Nucleus accumbens (tissue), 56 donors: Measurements from ENCODE around the gene TPCN1.

Experiments used
- DNase-seq, 56 donors: peaks; one replicate each; lab custom pipeline; 2025; lab: John Stamatoyannopoulos, UW

Gene TPCN1

DNA sequence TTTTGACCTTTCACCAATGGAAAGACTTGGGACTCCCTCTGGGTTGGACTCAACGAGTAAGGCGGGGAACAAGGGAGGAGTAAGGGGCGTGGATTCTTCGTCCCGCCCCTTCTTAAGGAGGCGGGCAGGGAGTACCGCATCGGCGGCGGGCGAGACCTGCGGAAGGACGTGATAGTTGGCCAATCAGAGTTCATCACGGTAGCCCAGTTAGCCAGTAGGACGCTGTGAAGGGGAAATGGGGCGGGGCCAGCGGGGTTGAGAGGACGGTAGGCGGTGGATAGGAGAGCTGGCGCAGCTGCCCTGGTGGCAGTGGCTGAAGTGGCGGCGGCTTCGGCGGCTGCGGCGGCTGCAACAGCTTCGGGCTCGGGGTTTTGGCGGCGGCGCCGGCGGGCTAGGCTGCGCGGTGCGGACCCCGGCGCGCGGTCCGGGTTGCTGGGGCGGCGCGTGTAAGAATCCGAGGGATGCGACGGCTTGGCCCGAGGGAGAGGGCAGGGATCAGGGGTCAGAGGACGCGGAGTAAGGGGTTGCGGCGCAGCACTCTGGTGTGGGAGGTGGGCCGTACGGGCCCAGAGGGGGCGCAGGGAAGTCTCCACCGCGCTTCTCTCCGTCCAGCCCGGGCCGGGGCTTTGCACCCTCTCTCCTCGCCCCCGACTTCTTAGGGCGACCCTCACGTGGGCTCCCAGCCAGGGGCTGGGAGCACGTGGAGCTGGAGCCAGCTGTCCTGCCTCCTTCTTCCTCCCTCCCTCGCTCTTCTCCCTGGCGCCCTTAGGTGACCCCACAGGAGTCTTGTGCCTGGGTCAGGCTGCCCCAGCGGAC, at the start of gene TPCN1:
Gene TPCN1, plus strand, starts transcription at position 284 of the 816 bp plus-strand sequence. CDS start 5,389 bp downstream, outside the sequence.
- DNase-seq: peak; percentile 86 to 100 (median 99)

DNA sequence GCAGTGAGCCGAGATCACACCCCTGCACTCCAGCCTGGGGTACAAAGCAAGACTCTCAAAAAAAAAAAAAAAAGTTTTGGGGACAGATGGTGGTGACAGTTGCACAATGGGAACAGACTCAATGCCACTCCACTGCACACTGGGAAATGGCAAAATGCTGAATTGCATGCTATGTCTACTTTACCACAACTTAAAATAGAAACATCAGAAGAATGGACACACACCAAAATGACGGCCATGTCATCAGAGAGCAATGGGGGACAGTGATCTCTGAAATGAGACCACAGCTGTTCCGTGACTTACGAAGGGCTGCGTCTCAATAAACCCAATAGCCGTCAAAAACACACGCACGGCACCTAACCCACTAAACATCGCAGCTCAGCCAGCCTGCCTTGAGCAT, 49.7 kb upstream of the TPCN1 start:
- no peak for DNase-seq

DNA sequence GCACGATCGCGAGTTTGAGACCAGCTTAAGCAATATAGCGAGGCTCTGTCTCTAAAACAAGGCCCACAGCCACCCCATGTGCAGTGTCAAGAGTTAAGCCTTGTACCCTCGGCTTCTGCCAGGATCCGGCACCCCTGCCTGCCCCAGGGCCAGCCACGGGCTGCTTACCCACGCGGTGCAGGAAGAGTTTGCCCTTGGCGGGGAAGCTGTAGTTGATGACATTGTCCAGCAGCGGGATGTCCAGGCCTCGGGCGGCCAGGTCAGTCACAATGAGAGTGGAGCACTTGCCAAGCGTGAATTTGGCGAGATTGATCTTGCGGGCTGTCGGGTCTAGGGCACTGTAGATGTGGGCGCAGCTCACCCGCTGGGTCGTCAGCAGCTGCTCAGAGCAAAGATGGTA, 49.1 kb upstream of the TPCN1 start:
- no peak for DNase-seq

DNA sequence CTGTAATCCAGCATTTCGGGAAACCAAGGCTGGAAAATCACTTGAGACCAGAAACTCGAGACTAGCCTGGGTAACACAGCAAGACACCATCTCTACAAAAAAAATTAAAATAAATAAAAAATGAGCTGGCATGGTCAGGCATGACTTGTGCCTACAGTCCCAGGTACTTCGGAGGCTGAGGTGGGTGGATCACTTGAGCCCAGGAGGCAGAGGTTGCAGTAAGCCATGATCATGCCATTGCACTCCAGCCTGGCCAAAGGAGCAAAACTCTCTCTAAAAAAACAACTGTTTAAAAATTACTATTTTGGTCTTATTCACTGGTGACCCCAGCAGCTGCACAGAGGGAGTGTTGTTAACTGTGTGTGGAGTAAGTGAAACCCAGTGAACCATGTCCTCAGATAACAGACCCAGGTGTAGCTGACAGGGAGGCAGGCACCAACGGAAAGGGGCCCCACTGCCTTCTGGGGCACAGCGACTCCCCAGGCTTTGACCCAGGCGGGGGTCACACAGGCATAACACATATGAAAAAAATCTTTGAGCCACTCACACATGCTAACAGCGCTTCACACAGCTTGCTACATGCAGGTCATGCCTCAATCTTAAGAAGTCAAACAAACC, 48.1 kb upstream of the TPCN1 start:
- no peak for DNase-seq

DNA sequence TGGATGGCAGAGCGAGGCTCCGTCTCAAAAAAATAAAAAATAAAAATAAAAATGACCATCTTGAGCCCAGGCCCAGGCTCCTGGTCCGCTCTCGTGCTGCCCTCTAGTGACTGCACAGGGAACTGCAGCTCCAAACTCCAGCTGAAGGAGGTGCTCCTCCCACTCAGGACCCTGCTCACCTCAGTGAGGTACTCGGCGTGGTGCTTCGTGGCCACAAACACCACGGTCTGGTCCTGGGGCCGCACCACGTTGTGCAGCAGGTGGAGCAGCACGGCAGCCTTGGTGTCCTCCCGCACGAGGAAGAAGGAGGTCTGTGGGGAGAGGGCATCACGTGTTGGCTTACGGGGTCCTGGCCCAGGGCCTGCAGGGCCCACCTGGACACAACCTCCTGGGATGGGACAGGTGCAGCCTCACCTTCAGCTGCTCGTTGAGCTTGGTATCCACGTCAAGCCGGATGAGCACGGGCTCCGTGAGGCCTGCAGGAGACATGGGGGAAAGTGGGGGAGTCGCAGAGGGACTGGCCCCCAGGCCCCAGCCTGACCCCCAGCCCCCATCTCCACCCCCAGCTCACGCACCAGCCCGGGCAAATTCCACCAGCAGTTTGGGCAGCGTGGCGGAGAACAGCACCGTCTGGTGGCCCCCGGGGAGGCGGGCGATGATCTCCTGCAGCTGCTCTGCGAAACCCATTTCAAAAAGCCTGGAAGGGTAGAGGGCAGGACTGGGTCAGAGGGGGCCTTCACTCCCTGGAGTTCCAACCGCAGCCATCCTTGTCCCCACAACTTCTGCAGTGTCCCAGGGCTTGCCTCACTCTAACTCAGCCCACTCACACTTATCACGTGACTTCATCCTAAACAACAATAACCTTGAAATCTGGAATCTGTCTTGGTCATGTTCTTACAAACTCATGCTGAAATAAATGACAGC, 46.5 kb upstream of the TPCN1 start:
- DNase-seq: peak in 50 of 56 donors; percentile 9 to 85 (median 50)

DNA sequence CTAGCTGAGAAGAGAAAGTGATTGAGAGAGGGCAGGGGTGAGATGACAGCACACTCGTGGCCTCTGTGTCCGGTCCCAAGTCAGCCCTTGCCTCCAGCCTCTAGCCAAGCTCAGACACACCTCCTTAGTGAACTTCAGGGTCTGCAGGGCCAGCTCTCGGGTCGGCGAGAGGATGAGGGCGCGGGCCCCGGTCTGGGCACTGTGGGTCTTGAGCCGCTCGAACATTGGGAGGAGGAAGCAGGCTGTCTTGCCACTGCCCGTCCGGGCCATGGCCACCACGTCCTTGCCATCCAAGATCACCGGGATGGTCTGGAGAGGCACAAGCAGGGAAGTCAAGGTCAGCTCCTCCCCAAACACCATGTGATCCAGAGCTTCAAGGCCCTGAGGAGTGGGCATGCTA, 42.2 kb upstream of the TPCN1 start:
- no peak for DNase-seq

DNA sequence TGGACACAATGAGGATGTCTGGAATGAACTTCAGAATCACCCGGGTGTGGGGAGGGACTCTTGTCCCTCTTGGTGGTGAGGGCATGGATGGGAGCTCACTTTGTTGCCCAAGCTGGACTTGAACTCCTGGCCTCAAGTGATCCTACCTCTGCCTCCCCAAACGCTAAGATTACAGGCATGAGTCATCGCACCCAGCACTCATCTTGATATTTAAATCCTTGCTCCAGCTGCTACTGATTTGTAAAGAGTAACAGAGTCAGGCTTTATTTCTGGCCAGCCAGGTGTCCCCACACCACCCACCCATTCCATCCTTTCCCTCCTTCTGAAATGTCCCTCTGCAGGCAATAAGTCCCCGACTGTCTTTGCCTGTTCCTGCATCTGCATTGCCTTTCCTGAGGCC, 40.9 kb upstream of the TPCN1 start:
- DNase-seq: no peak

DNA sequence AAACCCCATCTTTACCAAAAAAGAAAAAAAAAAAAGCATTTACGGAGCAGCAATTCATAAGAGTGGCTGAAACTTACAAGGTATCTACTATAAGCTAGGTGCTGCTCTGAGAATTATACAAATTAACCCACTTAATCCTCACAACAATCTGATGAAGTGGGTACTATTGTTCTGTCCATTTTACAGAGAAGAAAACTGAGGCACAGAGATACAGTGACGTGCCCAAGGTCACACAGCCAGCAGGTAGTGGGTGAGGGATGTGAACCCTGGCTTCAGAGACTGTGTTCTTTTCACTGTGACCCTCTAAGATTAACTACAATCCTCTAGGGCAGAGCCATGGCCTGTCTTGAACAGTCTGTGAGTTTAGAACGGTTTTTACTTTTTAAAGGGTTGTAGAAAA, 39.3 kb upstream of the TPCN1 start:
- no peak for DNase-seq

DNA sequence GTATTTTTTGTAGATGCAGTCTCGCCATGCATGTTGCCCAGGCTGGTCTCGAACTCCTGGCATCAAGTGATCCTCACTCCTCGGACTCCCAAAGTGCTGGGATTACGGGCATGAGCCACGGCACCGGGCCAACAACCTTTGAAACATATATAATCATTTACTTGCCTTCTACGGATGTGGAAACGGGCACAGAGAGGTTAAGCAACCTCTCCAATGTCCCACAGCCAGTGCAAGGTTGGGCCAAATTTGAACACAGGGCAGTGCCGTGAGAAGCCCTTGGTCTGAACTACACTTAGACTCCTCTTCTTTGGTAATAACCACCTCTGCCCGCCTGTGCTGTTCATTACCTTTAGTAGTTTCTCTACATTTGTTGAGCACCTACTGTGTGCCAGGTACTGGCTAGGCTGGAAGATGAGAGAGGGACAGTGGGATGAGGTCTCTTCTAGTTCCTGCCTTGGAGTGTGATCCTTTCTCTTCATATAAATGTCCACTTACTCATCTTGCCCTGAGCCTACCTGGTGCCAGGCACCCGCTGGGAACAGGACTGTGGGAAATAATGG, 38.2 kb upstream of the TPCN1 start:
- no peak for DNase-seq

DNA sequence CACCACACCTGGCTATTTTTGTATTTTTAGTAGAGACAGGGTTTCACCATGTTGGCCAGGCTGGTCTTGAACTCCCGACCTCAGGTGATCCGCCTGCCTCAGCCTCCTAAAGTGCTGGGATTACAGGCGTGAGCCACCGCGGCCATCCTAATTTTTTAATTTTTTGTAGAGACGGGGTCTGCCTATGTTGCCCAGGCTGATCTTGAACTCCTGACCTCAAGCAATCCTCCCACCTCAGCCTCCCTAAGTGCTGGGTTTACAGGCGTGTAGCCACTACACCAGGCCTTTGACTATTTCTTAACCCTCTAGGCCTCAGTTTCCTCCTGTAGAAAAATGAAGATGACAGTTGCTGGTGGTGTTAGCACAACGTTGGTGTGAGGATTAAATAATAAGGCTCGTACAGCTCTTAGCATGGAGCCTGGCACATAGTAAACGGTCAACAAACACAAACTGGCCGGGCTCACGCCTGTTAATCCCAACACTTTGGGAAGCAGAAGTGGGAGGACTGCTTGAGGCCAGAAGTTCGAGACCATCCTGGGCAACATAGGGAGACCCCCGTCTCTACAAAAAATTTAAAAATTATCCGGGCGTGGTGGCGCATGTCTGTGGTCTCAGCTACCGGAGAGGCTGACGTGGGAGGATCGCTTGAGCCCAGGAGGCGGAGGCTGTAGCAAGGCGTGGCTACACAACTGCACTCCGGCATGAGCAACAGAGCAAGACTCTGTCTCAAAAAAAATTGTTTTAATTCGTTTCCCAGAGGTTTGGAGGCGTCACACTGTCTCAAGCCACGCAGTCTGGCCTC, 37.0 kb upstream of the TPCN1 start:
- peak in 1 of 56 donors; percentile 44 for DNase-seq

DNA sequence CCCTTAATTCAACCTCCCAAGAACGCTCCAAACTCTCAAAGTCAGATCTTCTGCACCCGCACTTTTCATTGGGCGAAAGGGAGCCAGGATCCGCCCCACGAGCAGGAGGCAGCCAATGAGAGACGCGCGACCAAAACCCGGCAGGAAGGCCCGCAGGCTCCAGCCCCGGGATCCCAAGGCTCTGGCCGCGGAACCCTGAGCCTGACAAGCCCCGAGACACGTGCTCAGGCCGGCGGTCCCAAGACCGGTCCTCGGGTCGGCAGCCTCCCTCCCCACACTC, 36.4 kb upstream of the TPCN1 start:
- DNase-seq: peak in 55 of 56 donors; percentile 19 to 93 (median 78)

DNA sequence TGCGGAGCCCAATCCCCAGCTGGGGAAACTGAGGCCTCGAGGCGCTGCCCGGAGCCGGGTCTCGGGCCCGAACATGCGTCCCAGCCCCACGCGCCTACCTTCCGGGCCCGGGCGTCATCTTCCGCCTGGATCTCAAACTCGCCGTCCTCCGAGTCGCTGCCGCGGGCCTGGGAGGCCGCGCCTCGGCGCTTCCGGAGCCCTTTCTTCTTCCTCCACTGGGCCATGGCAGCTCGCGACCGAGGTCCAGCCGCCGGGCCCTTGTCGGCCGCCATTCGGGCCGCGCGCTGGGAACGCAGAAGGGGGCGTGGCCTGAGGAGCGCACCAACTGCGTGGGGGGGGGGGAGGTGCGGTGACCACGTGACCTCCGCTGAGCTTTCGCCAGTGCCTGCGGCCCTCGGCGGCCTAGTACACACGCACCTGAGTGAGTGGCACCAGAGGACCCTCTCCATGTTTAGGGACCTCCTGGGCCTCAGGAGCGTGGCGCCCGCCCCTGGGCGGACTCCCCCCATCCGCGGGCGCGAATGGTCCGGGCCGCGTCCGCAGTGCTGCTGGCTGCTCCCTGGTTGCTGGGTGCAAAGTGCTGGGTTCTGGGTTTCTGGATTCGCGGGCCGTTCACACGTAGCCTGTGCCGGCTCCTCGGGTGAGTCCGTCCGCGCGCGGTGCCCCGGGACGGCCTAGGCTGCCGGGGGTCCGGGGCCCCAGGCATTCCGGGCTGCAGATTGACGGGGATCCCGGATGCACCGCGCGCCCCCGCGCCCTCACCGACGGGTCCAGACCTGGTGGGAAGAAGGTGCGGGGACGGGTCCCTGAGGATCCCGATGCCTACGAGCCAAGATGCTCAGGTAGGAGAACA, 35.9 kb upstream of the TPCN1 start, which contains the start of the genes DDX54 and RITA1:
Gene DDX54, minus strand, starts transcription at position 299 of the 853 bp plus-strand sequence. Its CDS starts 27 bp downstream, at position 272.
Gene RITA1, plus strand, starts transcription at position 542 of the 853 bp plus-strand sequence. CDS start 1,026 bp downstream, outside the sequence.
- DNase-seq: peak in 55 of 56 donors; percentile 35 to 93 (median 78)

DNA sequence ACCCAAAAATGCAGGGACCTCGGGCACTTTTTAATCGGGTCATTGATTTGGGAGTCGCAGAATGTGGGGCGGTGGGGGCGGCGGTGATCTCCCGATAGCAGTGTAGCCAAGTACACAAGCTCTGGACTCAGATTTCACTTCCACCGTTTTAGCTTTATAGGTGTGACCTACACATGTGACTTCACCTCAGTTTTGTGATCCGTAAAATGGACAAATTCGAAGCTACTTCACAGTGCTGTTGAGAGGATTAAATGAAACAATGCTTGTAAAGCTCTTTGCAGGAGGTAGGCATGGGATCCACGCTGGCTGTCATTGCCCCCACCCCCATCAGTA, 35.3 kb upstream of the TPCN1 start:
- DNase-seq: no peak

DNA sequence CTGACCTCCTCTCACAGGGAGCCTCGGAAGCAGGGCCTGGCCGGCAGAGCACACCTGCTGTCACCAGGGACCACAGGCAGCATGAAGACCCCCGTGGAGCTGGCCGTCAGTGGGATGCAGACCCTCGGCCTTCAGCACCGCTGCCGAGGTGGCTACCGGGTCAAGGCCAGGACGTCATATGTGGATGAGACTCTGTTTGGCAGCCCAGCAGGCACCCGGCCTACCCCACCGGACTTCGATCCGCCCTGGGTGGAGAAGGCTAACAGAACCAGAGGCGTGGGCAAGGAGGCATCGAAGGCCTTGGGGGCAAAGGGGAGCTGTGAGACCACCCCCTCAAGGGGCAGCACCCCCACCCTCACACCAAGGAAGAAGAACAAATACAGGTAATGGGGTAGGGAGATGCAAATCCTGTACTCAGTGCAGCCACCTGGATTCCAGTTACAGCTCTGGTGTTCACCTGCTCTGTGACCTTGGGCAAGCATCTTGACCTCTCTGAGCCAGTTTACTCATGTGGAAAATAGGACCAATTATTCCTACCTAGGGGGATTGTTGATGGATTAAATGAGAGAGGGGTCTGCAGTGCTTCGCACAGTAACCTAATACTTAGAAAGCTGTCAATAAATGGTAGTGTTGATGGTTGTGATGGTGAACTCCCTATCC, 34.5 kb upstream of the TPCN1 start:
- DNase-seq: no peak

DNA sequence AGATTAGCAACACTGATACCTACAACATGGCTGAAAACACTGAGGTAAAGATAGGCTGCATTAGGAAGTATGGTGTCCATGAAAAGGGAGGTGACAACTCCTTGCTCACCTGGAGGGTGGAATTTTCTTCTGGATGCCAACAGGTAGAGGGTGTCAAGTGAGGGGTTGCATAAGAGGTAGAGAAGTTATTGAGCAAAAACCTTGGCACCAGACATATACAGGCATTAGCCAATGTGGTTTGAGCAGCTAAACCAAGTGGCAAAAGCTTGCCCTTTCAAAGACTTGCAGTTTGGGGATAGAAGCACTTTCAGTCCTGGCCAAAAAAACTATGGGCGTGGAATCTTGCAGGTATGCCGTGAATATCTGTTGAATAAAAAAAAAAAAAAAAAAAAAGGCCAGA, 31.9 kb upstream of the TPCN1 start:
- DNase-seq: no peak

DNA sequence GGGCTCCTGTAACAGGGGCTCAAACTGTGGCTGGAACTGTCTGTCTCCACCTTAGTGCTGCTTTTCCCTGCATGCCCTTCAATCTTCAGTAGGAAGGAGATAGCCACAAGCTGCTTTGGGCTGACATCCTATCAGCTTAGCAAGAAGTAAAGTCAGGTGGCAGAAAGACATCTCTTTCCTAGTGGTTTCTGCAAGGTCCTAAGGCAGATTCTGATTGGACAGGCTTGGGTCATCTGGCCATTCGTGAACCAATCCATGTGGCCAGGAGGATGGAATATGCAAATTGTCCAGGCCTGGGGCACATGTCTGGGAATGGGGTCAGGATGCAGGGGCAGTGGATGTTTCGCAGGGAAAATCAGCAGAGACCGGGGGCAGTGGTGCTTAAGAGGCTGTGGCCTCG, 30.5 kb upstream of the TPCN1 start:
- DNase-seq: peak in 4 of 56 donors; percentile 2 to 11 (median 8)

DNA sequence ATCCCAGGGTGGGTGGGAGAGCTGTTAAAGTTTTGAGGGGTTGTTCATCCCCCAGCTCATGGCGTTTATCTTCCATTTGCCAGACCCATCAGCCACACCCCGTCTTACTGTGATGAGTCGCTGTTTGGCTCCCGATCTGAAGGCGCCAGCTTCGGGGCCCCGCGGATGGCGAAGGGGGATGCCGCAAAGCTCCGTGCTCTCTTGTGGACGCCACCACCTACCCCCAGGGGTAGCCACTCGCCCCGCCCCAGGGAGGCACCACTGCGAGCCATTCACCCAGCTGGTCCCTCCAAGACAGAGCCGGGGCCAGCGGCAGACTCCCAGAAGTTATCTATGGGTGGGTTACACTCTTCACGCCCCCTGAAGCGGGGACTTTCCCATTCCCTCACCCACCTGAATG, 30.0 kb upstream of the TPCN1 start:
- no peak for DNase-seq

DNA sequence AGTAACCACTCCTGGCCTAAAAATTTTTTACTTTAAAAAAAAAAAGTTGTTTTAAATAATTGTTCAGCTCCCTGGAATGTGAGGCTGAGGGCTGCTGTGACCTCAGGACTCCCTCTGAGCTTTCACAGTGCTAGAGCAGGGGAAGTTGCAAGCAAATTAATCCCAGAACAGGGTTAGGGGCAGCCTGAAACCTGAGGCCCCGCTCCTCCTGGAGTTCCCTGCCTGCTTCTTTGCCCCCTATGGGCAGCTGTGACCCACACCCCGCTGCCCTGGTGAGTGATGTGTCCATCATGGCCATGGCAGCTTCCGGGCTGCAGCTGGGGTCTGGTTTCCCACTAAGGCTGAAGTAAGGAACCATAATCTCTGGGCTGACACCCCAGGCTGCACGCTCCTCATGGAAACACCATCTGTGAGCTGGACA, 26.3 kb upstream of the TPCN1 start:
- no peak for DNase-seq
